HEK293T (cell line): ENCODE results near the gene IDH2.

Experiments used
- CTCF ChIA-PET: fragments of 350-600 bp; formaldehyde crosslinking; extraction: SDS; loops from one replicate; lab custom pipeline; 2021; ENCODE audit warnings: antibody characterized with exemption, inconsistent platforms; lab: Yijun Ruan, JAX
- POLR2A ChIA-PET: fragments of 350-600 bp; formaldehyde crosslinking; extraction: SDS; loops from one replicate; lab custom pipeline; 2020; ENCODE audit warnings: antibody characterized with exemption, inconsistent platforms; lab: Yijun Ruan, JAX
- DNase-seq: peaks from one replicate; pipeline ENCODE4 v3.0.0; 2012; ENCODE audit warnings: mixed read lengths; ENCODE audit errors: extremely low spot score
- ARNT ChIP-seq: fragments of 450-650 bp; IDR thresholded peaks from 2 replicates; pipeline ENCODE4 v1.6.1; 2017; ENCODE audit warnings: mild to moderate bottlenecking
- BHLHE40 ChIP-seq: fragments of 450-650 bp; IDR thresholded peaks from 2 replicates; pipeline ENCODE4 v1.6.1; 2016; ENCODE audit warnings: mild to moderate bottlenecking, moderate library complexity, borderline replicate concordance
- CTBP1 ChIP-seq: fragments of 450-650 bp; IDR thresholded peaks from 2 replicates; pipeline ENCODE4 v1.6.1; 2016; ENCODE audit warnings: borderline replicate concordance
- ELF4 ChIP-seq: fragments of 450-650 bp; IDR thresholded peaks from 2 replicates; pipeline ENCODE4 v1.6.1; 2017; ENCODE audit warnings: antibody characterized with exemption
- FOXA1 ChIP-seq: fragments of 450-650 bp; IDR thresholded peaks from 2 replicates; pipeline ENCODE4 v1.6.1; 2016; ENCODE audit warnings: mild to moderate bottlenecking
- FOXK2 ChIP-seq: fragments of 450-650 bp; IDR thresholded peaks from 2 replicates; pipeline ENCODE4 v1.6.1; 2016; ENCODE audit warnings: mild to moderate bottlenecking
- FOXM1 ChIP-seq: fragments of 450-650 bp; IDR thresholded peaks from 2 replicates; pipeline ENCODE4 v1.6.1; 2017; ENCODE audit warnings: mild to moderate bottlenecking, borderline replicate concordance
- HDGF ChIP-seq: fragments of 450-650 bp; IDR thresholded peaks from 2 replicates; pipeline ENCODE4 v1.6.1; 2017; ENCODE audit warnings: antibody characterized with exemption, borderline replicate concordance
- L3MBTL2 ChIP-seq: fragments of 450-650 bp; conservative IDR thresholded peaks from 2 replicates; pipeline ENCODE4 v1.6.1; 2016; ENCODE audit warnings: mild to moderate bottlenecking
- LEF1 ChIP-seq: fragments of 450-650 bp; IDR thresholded peaks from 2 replicates; pipeline ENCODE4 v1.6.1; 2017; ENCODE audit warnings: mild to moderate bottlenecking, borderline replicate concordance
- NFRKB ChIP-seq: fragments of 450-650 bp; IDR thresholded peaks from 2 replicates; pipeline ENCODE4 v1.6.1; 2016; ENCODE audit warnings: mild to moderate bottlenecking, moderate library complexity
- SP1 ChIP-seq: fragments of 450-650 bp; IDR thresholded peaks from 2 replicates; pipeline ENCODE4 v1.6.1; 2017
- SUZ12 ChIP-seq: fragments of 450-650 bp; IDR thresholded peaks from 2 replicates; pipeline ENCODE4 v1.6.1; 2016; ENCODE audit warnings: mild to moderate bottlenecking
- TARDBP ChIP-seq: fragments of 450-650 bp; IDR thresholded peaks from 2 replicates; pipeline ENCODE4 v1.6.1; 2016
- ZNF384 ChIP-seq: fragments of 450-650 bp; IDR thresholded peaks from 2 replicates; pipeline ENCODE4 v1.6.1; 2016
- TF ChIP-seq, protein P1 (sequence below): fragments of 450-650 bp; IDR thresholded peaks from 2 replicates; pipeline ENCODE4 v1.6.1; 2016

Gene IDH2

DNA sequence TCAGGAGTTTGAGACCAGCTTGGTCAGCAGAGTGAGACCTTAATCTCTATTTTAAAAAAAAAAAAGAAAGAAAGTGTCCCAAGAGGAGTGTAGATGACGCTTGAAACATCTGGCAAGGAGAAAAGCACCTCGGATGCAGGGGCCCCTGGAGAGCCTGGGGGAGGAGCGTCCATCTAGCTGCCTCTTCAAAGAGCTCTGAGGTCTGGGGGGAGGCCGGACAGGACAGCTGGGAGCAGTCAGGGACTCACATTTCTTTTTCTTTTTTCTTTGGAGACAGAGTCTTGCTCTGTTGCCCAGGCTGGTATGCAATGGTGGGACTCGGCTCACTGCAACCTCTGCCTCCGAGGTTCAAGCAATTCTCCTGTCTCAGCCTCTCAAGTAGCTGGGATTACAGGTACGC lies 3.3 kb upstream of the IDH2 start:
- ChIA-PET CTCF (no interaction called here), POLR2A (no interaction called here)
- TF ChIP-seq FOXM1 = no peak
- TF ChIP-seq BHLHE40 = no peak
- no peak for TF ChIP-seq ELF4
- TF ChIP-seq TARDBP = no peak
- no peak for TF ChIP-seq L3MBTL2
- no peak for TF ChIP-seq FOXA1
- TF ChIP-seq, protein P1, sequence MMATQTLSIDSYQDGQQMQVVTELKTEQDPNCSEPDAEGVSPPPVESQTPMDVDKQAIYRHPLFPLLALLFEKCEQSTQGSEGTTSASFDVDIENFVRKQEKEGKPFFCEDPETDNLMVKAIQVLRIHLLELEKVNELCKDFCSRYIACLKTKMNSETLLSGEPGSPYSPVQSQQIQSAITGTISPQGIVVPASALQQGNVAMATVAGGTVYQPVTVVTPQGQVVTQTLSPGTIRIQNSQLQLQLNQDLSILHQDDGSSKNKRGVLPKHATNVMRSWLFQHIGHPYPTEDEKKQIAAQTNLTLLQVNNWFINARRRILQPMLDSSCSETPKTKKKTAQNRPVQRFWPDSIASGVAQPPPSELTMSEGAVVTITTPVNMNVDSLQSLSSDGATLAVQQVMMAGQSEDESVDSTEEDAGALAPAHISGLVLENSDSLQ = no peak
- TF ChIP-seq NFRKB = no peak
- TF ChIP-seq HDGF = no peak
- TF ChIP-seq SUZ12 = no peak
- TF ChIP-seq CTBP1 = no peak
- no peak for TF ChIP-seq SP1
- TF ChIP-seq LEF1 = no peak
- no peak for TF ChIP-seq FOXK2
- TF ChIP-seq ARNT = no peak
- no peak for TF ChIP-seq ZNF384
- no peak for DNase-seq

DNA sequence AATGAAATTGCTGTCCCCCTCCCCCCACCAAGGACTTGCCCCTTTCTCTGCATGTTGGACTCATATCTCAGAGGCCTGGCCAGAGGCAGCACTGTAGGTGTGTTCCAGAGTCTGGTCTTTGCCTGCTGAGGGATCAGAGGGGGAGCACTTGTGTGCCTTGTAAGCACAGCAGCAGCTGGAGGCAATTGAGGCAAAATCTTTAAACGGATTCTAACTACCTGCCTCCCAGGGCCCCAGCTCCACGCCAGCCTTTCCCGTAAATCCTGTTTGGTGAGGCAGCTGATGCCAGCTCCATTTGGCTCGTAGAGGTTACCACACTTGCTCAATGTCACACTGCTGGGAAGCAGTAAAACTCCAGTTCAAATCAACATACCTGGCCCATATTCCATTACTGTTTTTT lies 2.3 kb upstream of the IDH2 start:
- no peak for TF ChIP-seq L3MBTL2
- TF ChIP-seq SUZ12 = no peak
- TF ChIP-seq NFRKB = no peak
- no peak for TF ChIP-seq LEF1
- no peak for TF ChIP-seq CTBP1
- no peak for TF ChIP-seq FOXM1
- TF ChIP-seq ELF4 = no peak
- TF ChIP-seq TARDBP = no peak
- no peak for TF ChIP-seq SP1
- no peak for TF ChIP-seq FOXA1
- no peak for DNase-seq
- CTCF ChIA-PET = interaction anchor here (0.6 kb wide), 1 partner anchor 230 kb away, joined by 3 read pairs; no protein-coding TSS in a partner anchor
- POLR2A ChIA-PET = no interaction called here

DNA sequence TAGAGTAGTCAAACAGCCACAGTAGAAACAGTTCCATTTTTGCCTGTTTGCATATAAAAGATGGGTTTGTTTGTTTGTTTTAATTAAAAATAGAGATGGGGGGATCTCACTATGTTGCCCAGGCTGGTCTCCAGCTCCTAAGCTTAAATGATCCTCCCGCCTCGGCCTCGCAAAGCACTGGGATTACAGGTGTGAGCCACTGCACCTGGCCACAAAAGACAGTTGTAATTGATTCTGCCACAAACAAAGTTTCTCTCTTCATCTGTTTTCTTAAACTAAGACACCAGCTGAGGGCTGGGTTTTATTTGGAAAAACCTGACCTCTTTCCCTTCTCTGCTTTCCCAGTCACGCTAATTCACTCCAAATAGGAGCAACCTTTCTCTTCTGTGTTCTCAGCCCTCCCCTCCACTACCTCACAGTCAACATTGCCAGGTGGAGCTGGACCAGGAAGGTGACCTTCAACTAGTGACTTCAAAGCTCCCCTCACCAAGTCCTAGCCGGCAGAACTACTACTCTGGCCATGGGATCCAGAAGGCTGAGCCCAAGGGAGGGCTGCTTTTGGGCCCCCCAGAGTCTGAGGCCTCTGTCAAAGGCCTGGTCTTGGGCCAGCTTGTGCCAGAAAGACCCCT lies 1.5 kb upstream of the IDH2 start:
- DNase-seq = no peak
- ChIA-PET POLR2A (no interaction called here), CTCF (interaction anchor here (0.6 kb wide), 1 partner anchor 229 kb away, joined by 3 read pairs; no protein-coding TSS in a partner anchor)
- no peak for TF ChIP-seq HDGF
- no peak for TF ChIP-seq LEF1
- no peak for TF ChIP-seq SUZ12
- TF ChIP-seq FOXK2 = no peak
- TF ChIP-seq ZNF384 = no peak
- no peak for TF ChIP-seq NFRKB
- no peak for TF ChIP-seq CTBP1
- TF ChIP-seq FOXA1 = no peak
- TF ChIP-seq L3MBTL2 = no peak
- TF ChIP-seq, protein P1 = no peak
- no peak for TF ChIP-seq FOXM1
- TF ChIP-seq SP1 = no peak
- no peak for TF ChIP-seq TARDBP
- no peak for TF ChIP-seq ARNT
- TF ChIP-seq ELF4 = no peak

DNA sequence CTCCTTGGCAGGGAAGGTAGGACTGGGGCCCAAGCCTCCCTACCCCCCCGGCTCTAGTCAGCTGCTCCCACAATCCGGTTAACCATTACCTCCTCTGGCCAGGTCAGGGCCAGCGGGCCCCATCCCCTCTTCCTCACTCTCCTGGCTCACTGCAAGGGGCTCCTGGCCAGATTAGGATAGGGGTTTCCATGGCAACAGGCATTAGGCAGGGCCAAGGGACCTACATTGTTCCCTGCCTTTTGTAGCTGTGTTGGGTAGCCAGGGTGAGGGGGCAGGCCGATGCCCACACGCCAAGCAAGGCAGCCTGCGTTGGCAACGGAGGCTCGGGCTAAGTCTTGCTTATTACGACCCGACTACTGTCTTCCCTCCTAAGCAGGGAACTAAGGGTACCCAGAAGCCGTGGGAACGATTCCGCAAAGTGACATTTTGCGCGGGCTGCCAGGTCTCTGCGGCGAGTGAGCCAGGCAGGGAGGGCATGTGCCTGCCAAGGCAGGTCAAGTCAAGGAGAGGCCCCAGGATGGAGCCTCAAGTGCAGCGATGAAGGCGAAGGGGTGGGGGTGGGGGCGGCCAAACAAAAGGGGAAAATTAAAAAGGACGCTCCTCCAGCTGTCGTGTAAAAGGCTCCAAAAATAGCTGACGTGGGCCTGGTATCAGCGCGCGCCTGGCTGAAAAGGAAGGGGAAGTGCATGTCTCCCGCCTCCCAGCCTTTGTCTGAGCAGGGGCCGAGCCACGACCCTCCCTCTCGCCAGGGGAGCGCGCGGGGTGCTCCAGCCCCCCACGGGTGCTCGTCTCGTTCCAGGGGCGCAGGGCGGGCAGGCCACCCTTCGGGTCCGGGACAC lies 919 bp downstream of the IDH2 start:
- no peak for TF ChIP-seq ZNF384
- no peak for TF ChIP-seq TARDBP
- TF ChIP-seq FOXA1 = no peak
- ChIA-PET CTCF (interaction anchor here (1.4 kb wide), 1 partner anchor 42 kb away, joined by 4 read pairs; no protein-coding TSS in a partner anchor), POLR2A (interaction anchor here (1.0 to 1.9 kb wide), 9 partner anchors 8 to 340 kb away, joined by 3 to 8 read pairs (median 5); partner anchors contain the start of genes CIB1 and GDPGP1)
- no peak for DNase-seq

DNA sequence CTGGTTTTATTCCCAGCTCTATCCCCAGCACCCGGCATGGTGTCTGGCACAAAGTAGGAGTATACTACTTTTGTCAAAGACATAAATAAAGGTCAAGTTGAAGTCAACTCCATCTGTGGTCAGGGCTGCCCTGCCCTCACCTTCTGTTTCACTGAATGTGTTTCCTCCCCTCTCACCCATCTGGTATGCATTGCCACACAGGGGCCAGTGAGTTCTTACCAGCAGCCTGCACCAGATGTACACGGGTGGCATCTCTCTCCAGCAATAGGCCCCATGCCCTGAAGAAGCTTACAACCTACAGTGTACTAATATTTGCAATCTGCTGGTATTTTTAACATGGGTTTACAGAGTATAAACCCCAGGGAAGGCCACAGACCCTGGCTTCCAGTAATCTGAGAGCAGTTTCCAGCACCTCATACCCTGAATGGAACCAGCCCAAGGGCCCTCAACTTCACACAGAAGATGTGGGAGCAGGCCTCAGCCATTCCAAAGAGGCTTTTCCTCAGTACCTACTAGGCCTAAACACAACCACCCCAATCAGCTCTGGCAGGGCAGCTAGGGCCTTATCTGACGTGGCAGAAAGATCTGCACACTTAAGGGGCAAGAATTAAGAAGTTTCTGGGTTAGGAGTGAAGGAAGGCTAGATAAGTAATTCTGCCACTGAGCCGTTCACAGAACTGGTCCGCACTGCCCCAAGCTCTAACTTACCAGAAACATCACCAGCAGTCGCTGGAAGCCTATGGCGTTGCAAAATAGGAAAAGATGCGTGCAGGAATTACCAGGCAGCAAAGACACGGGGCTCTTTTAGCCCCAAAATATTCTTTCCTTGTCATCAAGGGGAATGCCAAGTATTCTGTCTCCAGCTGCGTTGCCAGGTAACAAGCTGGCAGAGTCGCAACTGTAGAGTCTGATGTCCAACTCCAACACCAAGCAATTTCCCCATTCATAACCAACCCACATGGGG lies 2.1 kb downstream of the IDH2 start:
- DNase-seq = no peak
- TF ChIP-seq TARDBP (no peak), ELF4 (no peak), FOXA1 (no peak), L3MBTL2 (no peak)
- TF ChIP-seq, protein P1 = no peak
- CTCF ChIA-PET = no interaction called here
- POLR2A ChIA-PET = interaction anchor here (1.5 kb wide), 2 partner anchors 22 to 206 kb away, joined by 3 to 4 read pairs; partner anchors contain the start of gene AP3S2
